BLaER1 treated with 17β-estradiol and CSF1 and Interleukin-3, amounts not matched to agents 10 nM and 100 nM (cell line): ENCODE results near the gene DNM2.
"Not testable (repeated sequence)": the region's sequence is repeated elsewhere in the genome, so short reads cannot be mapped to it uniquely, and the experiment has no call there.

Experiments
- H3K27ac ChIP-seq, 11 experiments: shearing (Covaris generic); formaldehyde crosslinking; 2 replicates each; pipeline ENCODE4 v1.8.1; 2022
- H3K27me3 ChIP-seq, 11 experiments: shearing (Covaris generic); formaldehyde crosslinking; 2 replicates each; pipeline ENCODE4 v1.8.1; 2022
- H3K36me3 ChIP-seq, 11 experiments: shearing (Covaris generic); formaldehyde crosslinking; 2 replicates each; pipeline ENCODE4 v1.8.1; 2022
- H3K4me1 ChIP-seq, 10 experiments: shearing (Covaris generic); formaldehyde crosslinking; 2 replicates each; pipeline ENCODE4 v1.8.1; 2022
- H3K4me2 ChIP-seq, 11 experiments: shearing (Covaris generic); formaldehyde crosslinking; 2 replicates each; pipeline ENCODE4 v1.8.1; 2022
- H3K4me3 ChIP-seq, 10 experiments: shearing (Covaris generic); formaldehyde crosslinking; 2 replicates each; pipeline ENCODE4 v1.8.1; 2022
- H3K9ac ChIP-seq, 11 experiments: shearing (Covaris generic); formaldehyde crosslinking; 2 replicates each; pipeline ENCODE4 v1.8.1; 2022
- H3K9me3 ChIP-seq, 11 experiments: shearing (Covaris generic); formaldehyde crosslinking; replicated peaks in 1 of 11; 2 replicates each; pipeline ENCODE4 v1.8.1; 2022
- H4K20me1 ChIP-seq, 11 experiments: shearing (Covaris generic); formaldehyde crosslinking; 2 replicates each; pipeline ENCODE4 v1.8.1; 2022
- Cebpa-rat ChIP-seq, 11 experiments: shearing (Covaris generic); IDR thresholded peaks; 2 replicates each; pipeline ENCODE4 v1.8.1; 2022

DNM2 gene

GRCh38 chr19:10717356-10718204, at the start of gene DNM2:
Gene DNM2 (plus strand): TSS chr19:10718079. CDS start chr19:10718243, 164 bp downstream.
- Histone ChIP-seq H3K9me3 (no peaks in the 10 kb centered on the region), H3K27me3 (no peaks in the 10 kb centered on the region), H3K4me2 (peak within 1 kb of the TSS; percentile 83 to 100 (median 97)), H3K9ac (peak within 1 kb of the TSS; percentile 92 to 100 (median 97)), H3K27ac (peak within 1 kb of the TSS; percentile 81 to 99 (median 95)), H3K4me1 (peaks cover 48 to 72% (median 61%) of the 10 kb centered on the region in 10 experiments), H3K36me3 (peaks cover 8 to 61% (median 41%) of the 10 kb centered on the region in 11 experiments; a peak in 20 of 22 replicates), H4K20me1 (peaks cover 43 to 46% (median 46%) of the 10 kb centered on the region in 11 experiments), H3K4me3 (peak within 1 kb of the TSS; percentile 90 to 100 (median 97))
- TF ChIP-seq Cebpa-rat (IDR thresholded peaks at IDR 0.05), result peak in 8 of 11 experiments; percentile 35 to 79 (median 58); a peak in 11 of 22 replicates

DNA sequence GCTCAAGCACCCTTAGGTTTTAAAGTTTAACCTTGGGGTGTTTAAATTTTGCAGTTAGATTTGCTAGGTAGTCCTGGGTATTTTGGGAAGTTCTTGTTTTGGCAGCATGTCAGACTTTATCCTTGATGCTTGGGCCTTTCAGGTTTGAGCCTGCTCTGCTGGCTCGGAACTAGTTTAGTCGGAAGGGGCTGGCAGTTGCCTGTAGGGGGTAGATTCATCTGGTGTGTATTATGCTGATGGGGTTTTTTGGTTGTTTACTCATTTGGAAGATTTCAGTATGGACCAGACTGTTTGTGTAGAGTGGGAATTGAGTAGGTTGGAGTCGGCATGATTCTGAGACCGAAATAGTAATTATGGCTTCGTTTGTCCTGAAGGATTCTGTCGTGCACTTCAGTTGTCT, 48.6 kb upstream of the DNM2 start:
- peaks cover 47 to 100% (median 99%) of the 10 kb centered on the region in 11 experiments for H3K36me3 ChIP-seq
- TF ChIP-seq Cebpa-rat (IDR thresholded peaks at IDR 0.05), result no peak
- no peaks in the 10 kb centered on the region for H3K9me3 ChIP-seq
- H3K4me1 ChIP-seq, result peaks cover 56 to 86% (median 74%) of the 10 kb centered on the region in 10 experiments
- peak overlapping the region; percentile 42 to 75 (median 67) for H3K4me2 ChIP-seq
- no peak overlapping the region for H3K4me3 ChIP-seq
- peaks cover 98 to 100% (median 100%) of the 10 kb centered on the region in 11 experiments for H4K20me1 ChIP-seq
- peak overlapping the region in 7 of 11 experiments; percentile 0 to 45 (median 32); a peak in 5 of 22 replicates for H3K9ac ChIP-seq
- H3K27ac ChIP-seq, result no peak overlapping the region
- H3K27me3 ChIP-seq, result no peaks in the 10 kb centered on the region

GRCh38 chr19:10670182-10670581, 47.7 kb upstream of the DNM2 start:
- Histone ChIP-seq H3K4me3 (no peak overlapping the region), H3K36me3 (peaks cover 57 to 100% (median 99%) of the 10 kb centered on the region in 11 experiments), H3K4me1 (peaks cover 54 to 80% (median 74%) of the 10 kb centered on the region in 10 experiments), H3K9me3 (no peaks in the 10 kb centered on the region), H4K20me1 (peaks cover 98 to 100% (median 100%) of the 10 kb centered on the region in 11 experiments), H3K9ac (peak overlapping the region in 7 of 11 experiments; percentile 4 to 42 (median 26); a peak in 9 of 22 replicates), H3K27me3 (no peaks in the 10 kb centered on the region), H3K4me2 (peak overlapping the region; percentile 42 to 75 (median 67); a peak in 20 of 22 replicates), H3K27ac (no peak overlapping the region)
- TF ChIP-seq Cebpa-rat (IDR thresholded peaks at IDR 0.05), result no peak

DNA sequence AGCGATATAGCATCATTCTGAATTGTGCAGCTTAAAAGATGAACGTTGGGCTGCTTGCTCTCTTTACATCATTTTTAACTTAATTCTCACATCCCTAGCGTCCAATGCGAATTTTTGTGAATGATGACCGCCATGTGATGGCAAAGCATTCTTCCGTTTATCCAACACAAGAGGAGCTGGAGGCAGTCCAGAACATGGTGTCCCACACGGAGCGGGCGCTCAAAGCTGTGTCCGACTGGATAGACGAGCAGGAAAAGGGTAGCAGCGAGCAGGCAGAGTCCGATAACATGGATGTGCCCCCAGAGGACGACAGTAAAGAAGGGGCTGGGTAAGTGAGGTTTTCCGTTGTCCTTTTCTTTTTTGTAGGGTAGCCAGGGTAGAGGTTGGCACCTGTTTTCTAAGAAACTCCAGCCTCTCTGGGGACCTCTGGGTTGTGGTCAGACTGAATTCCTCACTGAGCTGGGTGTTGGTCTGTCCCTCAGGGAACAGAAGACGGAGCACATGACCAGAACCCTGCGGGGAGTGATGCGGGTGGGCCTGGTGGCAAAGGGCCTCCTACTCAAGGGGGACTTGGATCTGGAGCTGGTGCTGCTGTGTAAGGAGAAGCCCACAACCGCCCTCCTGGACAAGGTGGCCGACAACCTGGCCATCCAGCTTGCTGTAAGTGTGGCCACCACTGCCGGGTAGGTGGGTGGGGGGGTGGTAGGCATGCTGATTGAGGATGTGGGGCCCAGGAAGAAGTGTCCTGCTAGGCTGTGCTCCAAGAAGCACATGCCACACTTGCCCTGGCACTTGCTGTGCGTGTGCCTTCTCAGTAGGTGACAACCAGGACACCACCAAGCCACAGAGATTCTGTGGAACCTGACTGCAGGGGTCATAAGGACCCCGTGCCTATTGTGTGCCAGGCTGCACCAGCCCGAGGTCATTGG, 46.7 kb upstream of the DNM2 start:
- peaks cover 49 to 70% (median 67%) of the 10 kb centered on the region in 10 experiments for H3K4me1 ChIP-seq
- H3K9ac ChIP-seq, result peak overlapping the region; percentile 14 to 42 (median 32); a peak in 16 of 22 replicates
- H4K20me1 ChIP-seq, result peaks cover 96 to 100% (median 100%) of the 10 kb centered on the region in 11 experiments
- H3K4me3 ChIP-seq, result no peak overlapping the region
- no peaks in the 10 kb centered on the region for H3K9me3 ChIP-seq
- H3K27ac ChIP-seq, result peak overlapping the region in 6 of 11 experiments; percentile 4 to 46 (median 22); a peak in 8 of 22 replicates
- peak overlapping the region; percentile 25 to 75 (median 67); a peak in 21 of 22 replicates for H3K4me2 ChIP-seq
- H3K36me3 ChIP-seq, result peaks cover 66 to 100% (median 99%) of the 10 kb centered on the region in 11 experiments
- H3K27me3 ChIP-seq, result no peaks in the 10 kb centered on the region
- TF ChIP-seq Cebpa-rat (IDR thresholded peaks at IDR 0.05), result no peak

- Histone ChIP-seq H3K36me3 (peaks cover 67 to 100% (median 97%) of the 10 kb centered on the region in 11 experiments), H3K4me2 (peak overlapping the region in 7 of 11 experiments; percentile 47 to 73 (median 64); a peak in 14 of 22 replicates), H4K20me1 (peaks cover 90 to 100% (median 100%) of the 10 kb centered on the region in 11 experiments), H3K27ac (peak overlapping the region in 5 of 11 experiments; percentile 5 to 54 (median 12); a peak in 5 of 22 replicates), H3K4me1 (peaks cover 46 to 62% (median 59%) of the 10 kb centered on the region in 10 experiments), H3K9ac (peak overlapping the region in 4 of 11 experiments; percentile 23 to 35 (median 32); a peak in 4 of 22 replicates)
- not testable (repeated sequence) for H3K27me3 ChIP-seq, H3K9me3 ChIP-seq, H3K4me3 ChIP-seq
Measured at GRCh38 chr19:10671922-10672321, 46.0 kb upstream of the DNM2 start.

- not testable (repeated sequence) for H3K4me2 ChIP-seq, H3K27ac ChIP-seq, H3K27me3 ChIP-seq, H3K4me3 ChIP-seq, H3K9me3 ChIP-seq
- Histone ChIP-seq H3K4me1 (peaks cover 15 to 30% (median 28%) of the 10 kb centered on the region in 10 experiments), H3K36me3 (peaks cover 92 to 100% (median 99%) of the 10 kb centered on the region in 11 experiments), H4K20me1 (peaks cover 83 to 100% (median 100%) of the 10 kb centered on the region in 11 experiments), H3K9ac (0 out of 22 replicates have a peak overlapping the region, but pooled peaks of 1 of the 11 experiments have one; percentile 7)
- TF ChIP-seq Cebpa-rat (IDR thresholded peaks at IDR 0.05), result peak in 1 of 11 experiments; percentile 58; a peak in 1 of 22 replicates
Measured at GRCh38 chr19:10675214-10675613, 42.7 kb upstream of the DNM2 start.

DNA sequence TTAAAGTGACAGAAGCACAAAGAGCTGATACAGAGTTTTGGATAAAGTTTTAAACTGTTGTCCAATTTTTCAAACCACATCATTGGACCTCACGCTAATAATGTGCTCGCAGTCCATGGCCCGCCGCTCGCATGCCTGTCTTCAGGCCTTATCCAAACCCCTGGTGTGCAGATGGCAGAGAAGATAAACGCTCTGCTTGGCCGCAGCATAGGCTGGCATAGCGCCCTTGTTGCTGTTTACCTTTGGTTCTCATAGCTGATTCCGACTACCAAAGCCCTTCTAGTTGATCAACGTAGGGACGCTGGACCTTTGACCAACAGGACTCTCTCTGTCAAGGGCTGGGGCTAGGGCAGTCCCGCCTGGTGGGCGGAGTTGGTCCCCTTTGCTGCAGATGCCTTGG, 40.1 kb upstream of the DNM2 start:
- H3K36me3 ChIP-seq, result peaks cover 97 to 100% (median 99%) of the 10 kb centered on the region in 11 experiments
- peaks cover 0 to 5% (median 3%) of the 10 kb centered on the region in 10 experiments; a peak in 11 of 20 replicates for H3K4me1 ChIP-seq
- no peak overlapping the region for H3K4me3 ChIP-seq
- no peak overlapping the region for H3K4me2 ChIP-seq
- H4K20me1 ChIP-seq, result peaks cover 62 to 100% (median 100%) of the 10 kb centered on the region in 11 experiments; a peak in 21 of 22 replicates
- TF ChIP-seq Cebpa-rat (IDR thresholded peaks at IDR 0.05), result no peak
- no peak overlapping the region for H3K27ac ChIP-seq
- no peak overlapping the region for H3K9ac ChIP-seq
- H3K9me3 ChIP-seq, result no peaks in the 10 kb centered on the region
- no peaks in the 10 kb centered on the region for H3K27me3 ChIP-seq

DNA sequence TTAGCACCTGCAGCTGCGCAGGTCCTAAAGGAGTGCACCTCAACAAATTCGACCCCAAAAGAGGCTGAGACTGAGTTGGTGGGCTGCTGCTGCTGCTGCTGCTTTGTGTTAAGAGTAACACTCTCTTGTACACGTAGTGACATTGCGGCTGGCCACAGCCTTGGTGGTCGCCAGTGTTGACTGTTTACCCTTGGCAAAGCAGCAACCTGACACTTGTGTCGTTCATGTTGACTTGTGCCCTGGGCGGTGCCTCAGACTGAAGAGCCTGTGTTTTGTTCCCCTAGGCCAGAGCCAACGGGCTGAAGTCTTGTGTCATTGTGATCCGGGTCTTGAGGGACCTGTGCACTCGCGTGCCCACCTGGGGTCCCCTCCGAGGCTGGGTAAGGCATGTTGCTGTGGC, 39.1 kb upstream of the DNM2 start:
- peaks cover 60 to 100% (median 100%) of the 10 kb centered on the region in 11 experiments; a peak in 21 of 22 replicates for H4K20me1 ChIP-seq
- no peak overlapping the region for H3K27ac ChIP-seq
- no peak overlapping the region for H3K9ac ChIP-seq
- no peak for TF ChIP-seq Cebpa-rat (IDR thresholded peaks at IDR 0.05)
- peaks cover 97 to 100% (median 99%) of the 10 kb centered on the region in 11 experiments for H3K36me3 ChIP-seq
- H3K4me1 ChIP-seq, result no peaks in the 10 kb centered on the region
- no peak overlapping the region for H3K4me3 ChIP-seq
- H3K9me3 ChIP-seq, result no peaks in the 10 kb centered on the region
- no peak overlapping the region for H3K4me2 ChIP-seq
- H3K27me3 ChIP-seq, result no peaks in the 10 kb centered on the region
